ENCODE results near the gene FBXO45.
"Not testable (repeated sequence)": the region's sequence is repeated elsewhere in the genome, so short reads cannot be mapped to it uniquely, and the experiment has no call there.

Gene FBXO45

DNA sequence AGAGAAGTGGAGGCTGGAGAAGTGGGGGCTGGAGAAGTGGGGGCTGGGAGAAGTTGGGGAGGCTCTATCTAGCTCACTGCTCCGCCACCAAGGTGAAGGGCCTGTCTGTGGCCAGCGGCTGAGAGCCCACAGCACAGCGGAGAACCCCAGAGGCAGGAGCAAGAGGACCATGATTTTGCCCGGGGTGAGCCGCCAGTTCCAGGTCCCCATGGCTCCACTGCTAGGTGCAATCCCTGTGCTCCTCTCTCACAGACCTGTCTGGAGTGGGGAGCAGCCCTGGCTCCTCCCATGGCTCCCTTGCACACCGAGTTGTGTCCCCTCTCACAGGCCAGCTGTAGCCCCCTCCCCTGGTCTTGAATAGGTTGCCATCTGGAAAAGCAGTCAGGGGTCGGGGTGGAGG lies 66.4 kb downstream of the FBXO45 start:
- TF ChIP-seq POU2F2 (IDR thresholded peaks at IDR 0.05; ENCODE audit: low read depth, low read length) (no peak), SPI1 (IDR thresholded peaks at IDR 0.05; ENCODE audit: low read depth, low read length) (no peak), POLR2AphosphoS5 (IDR thresholded peaks at IDR 0.05; ENCODE audit: low read depth, low read length) (no peak), POLR2A (IDR thresholded peaks at IDR 0.05; ENCODE audit: low read depth, low read length) (no peak), PAX5 (IDR thresholded peaks at IDR 0.05; ENCODE audit: insufficient read depth, low read length, severe bottlenecking) (no peak), TAF1 (IDR thresholded peaks at IDR 0.05; ENCODE audit: low read depth, low read length) (no peak)
- DNase-seq (ENCODE audit: insufficient read length, low spot score) (no peak), FAIRE-seq (no peak)

DNA sequence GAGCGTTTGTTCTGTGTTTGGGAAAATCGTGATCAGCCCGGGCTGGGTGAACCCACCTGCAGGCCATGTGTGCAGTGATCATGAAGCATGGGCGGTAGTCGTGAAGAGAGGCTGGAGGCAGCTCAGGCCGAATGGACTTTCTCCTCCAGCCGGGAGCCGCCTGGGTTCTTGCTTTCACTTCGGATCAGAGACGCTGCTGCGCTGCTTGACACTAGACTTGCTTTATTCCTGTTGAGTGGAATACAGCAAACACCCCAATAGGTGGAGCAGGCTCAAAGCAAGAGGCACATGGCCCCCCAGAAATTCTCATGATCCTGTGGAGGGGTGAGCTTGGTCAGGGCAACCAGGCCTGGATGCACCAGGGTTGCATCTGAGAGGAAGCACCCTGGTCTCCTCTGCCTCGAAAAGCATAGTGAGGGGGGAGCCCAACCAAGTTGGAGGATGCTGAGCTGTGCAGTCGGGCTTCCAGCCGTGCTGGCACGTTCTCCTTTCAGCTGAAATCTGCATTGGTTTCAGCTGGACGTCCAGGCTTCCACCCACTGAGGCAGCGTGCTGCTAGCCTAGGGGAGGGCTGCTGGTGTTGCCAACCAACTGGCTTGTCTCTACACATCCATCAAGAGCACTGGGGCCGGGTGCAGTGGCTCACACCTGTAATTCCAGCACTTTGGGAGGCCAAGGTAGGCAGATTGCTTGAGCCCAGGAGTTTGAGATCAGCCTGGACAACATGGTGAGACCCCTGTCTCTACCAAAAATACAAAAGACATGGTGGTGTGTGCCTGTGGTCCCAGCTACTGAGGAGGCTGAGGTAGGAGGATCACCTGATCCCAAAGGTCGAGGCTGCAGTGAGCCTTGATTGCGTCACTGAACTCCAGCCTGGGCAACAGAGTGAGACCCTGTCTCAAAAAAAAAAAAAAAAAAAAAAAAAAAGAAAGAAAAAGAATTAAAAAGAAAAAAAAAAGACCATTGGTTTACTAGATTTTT lies 68.2 kb downstream of the FBXO45 start:
- no peak for DNase-seq (ENCODE audit: insufficient read length, low spot score)
- no peak for FAIRE-seq
- TF ChIP-seq TAF1 (IDR thresholded peaks at IDR 0.05; ENCODE audit: low read depth, low read length): no peak
- no peak for TF ChIP-seq PAX5 (IDR thresholded peaks at IDR 0.05; ENCODE audit: insufficient read depth, low read length, severe bottlenecking)
- TF ChIP-seq POU2F2 (IDR thresholded peaks at IDR 0.05; ENCODE audit: low read depth, low read length): no peak
- no peak for TF ChIP-seq SPI1 (IDR thresholded peaks at IDR 0.05; ENCODE audit: low read depth, low read length)
- no peak for TF ChIP-seq POLR2AphosphoS5 (IDR thresholded peaks at IDR 0.05; ENCODE audit: low read depth, low read length)
- TF ChIP-seq POLR2A (IDR thresholded peaks at IDR 0.05; ENCODE audit: low read depth, low read length): no peak

DNA sequence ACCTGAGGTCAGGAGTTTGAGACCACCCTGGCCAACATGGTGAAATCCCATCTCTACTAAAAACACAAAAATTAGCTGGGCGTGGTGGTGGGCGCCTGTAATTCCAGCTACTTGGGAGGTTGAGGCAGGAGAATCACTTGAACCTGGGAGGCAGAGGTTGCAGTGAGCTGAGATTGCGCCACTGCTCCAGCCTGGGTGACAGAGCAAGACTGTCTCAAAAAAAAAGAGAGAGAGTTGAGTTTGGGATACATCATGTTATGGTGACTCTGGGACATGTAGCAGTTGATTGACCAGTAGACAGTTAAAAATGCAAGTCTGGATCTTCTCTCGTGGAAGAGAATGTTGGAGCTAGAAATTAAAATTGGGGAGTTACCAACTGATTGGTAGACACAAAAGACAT lies 69.5 kb downstream of the FBXO45 start:
- DNase-seq (ENCODE audit: insufficient read length, low spot score); FAIRE-seq: not testable (repeated sequence)

Data from GM12891 (cell line).